ENCODE measurements around the gene DAPP1.
"Not testable (repeated sequence)": the region's sequence is repeated elsewhere in the genome, so short reads cannot be mapped to it uniquely, and the experiment has no call there.

DAPP1 gene

DNA sequence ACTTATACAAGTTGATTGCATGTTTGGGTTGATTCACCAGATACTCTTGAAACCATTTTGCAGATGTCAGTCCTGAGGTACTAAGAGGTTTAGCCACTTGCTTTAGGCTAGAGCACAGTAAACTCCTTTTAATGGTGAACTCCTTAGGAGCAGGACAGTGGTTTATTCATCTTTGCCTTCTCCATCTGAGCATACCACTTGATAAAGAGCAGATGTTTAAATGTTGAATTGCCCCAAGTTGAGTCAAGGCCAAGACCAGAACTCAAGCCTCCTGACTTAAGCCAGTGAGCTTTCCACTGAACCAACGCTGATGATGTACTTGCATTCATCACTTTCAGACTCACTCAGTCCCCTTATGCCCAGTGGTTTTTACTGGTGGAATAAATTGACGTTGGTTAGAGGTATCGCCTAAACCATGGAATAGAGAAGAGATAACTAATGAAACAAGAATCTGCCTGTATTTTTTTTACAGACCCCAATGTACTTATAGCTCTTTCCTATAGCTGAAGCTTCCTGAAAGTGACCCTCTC, 7.5 kb downstream of the DAPP1 start:
- no peak for DNase-seq (ENCODE audit: low spot score)

DNA sequence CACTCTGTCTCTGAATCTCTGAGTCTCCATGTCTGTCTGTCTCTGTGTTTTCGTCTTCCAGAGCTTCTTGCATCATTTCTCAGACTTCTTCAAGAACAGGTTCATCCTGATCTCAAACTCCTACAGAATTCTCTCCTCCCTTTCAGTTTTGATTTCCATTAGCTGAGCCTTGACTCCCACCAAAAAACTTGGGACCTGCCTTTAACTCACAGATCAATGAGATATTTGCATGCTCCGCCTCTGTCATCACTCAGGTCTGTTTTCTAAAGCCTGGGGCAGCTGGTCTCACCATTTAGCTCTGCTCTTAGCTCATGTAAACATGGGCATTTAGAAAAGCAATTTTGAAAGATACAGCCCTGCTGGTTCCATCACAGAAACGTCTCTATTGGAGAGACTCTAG, 8.6 kb downstream of the DAPP1 start:
- DNase-seq (ENCODE audit: low spot score) = no peak

DNA sequence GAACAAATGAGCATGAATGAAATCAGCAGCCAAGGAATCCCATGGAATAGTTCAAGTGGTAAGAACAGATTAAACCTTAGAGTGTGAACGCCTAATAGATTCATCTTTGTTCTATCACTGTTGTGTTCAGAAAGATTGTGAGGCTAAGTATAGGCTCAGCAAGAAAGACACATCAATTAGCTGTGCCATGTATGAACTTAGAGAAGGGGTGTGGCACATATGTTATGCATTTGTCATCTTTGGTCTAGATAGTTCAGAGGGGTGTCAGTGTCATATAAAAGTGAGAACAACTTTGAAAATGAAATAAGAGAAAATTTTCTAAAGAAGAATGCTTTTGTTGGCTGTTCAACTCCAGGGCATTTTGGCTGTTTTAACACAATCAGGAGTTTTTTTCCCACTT, 9.4 kb downstream of the DAPP1 start:
- no peak for DNase-seq (ENCODE audit: low spot score)

GRCh38 chr4:99827454-99827853, 10.8 kb downstream of the DAPP1 start:
- no peak for DNase-seq (ENCODE audit: low spot score)

DNA sequence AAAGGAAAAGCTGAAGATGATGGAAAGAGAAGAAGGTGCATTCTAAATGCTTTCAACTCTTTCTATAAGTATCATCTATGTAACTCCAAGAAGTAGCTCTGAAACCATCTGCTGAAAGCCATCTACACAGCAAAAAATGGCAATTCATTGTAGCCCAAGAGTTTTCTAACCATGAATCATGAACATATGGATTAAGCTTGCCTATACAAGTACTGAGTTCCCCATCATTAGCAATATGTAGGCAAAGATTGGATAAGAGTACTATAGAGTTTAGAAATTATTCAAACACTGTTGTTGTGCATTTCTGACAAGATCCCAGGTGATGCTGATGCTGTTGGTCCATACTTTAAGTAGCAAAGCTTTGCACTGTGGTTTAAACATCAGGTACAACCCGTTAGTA, 11.2 kb downstream of the DAPP1 start:
- DNase-seq (ENCODE audit: low spot score) = no peak

- no peak for DNase-seq (ENCODE audit: low spot score)
Observed at GRCh38 chr4:99828477-99828876, 11.8 kb downstream of the DAPP1 start.

- DNase-seq (ENCODE audit: low spot score) = not testable (repeated sequence)
Observed at GRCh38 chr4:99830051-99830450, 13.4 kb downstream of the DAPP1 start.

- DNase-seq (ENCODE audit: low spot score) = no peak
Observed at GRCh38 chr4:99832321-99832720, 15.7 kb downstream of the DAPP1 start.

GRCh38 chr4:99832758-99833157, 16.1 kb downstream of the DAPP1 start:
- no peak for DNase-seq (ENCODE audit: low spot score)

- no peak for DNase-seq (ENCODE audit: low spot score)
Observed at GRCh38 chr4:99833756-99834155, 17.1 kb downstream of the DAPP1 start.

- DNase-seq (ENCODE audit: low spot score) = no peak
Observed at GRCh38 chr4:99834569-99834968, 17.9 kb downstream of the DAPP1 start.

DNA sequence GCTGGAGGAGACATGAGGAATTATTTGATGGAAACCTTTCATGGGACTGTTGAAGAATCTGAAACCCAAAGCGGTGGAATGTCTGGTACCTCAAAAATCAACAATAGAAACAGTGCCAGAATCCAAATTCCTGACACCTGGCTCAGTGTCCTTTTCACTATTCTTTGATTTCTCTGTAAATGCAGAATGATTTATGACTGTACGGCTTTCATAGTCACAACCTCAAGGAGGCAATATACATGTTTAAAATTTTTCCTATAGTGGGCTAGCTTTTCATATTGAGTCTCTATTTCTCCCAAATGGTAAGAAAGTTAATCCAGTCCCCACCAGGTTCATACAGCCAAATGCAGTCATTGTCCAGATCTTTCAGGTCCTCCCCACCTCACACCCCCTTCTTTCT, 19.3 kb downstream of the DAPP1 start:
- DNase-seq (ENCODE audit: low spot score) = no peak

DNA sequence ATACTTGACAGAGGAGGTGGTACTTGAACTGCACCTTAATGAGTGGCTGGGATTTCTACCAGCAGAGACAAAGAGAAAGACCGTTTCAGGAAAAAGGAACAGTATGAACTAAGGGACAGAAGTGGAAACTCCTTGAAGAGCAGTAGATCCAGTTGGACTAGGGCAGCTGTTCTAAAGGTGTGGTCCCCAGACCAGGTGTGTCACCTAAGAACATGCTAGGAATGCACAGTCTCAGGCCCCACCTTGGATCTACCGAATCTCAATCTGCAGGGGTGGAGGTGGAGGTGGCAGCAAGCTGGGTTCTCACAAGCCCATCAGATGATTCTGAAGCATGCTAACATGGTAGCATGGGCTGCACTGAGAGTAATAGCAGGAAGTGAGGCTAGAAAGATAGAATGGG, 22.3 kb downstream of the DAPP1 start:
- no peak for DNase-seq (ENCODE audit: low spot score)

DNA sequence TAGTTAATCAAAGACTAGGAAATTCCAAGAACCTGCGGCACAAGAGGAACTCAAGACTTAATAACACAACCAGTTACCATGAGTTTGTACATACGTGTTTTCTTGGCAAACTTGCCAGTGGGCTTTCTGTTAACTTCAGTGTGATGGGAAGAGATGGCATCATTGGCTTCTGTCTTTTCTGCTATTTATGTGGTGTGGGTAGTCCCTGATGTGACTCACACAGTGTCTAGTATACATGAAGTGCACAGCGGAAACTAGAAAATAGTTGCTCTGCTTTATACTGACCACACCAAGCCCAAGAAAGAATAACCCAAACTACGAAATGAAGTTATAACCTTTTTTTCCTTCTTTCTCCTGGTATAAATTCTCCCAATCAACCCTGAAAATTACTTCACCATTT, 24.5 kb downstream of the DAPP1 start:
- DNase-seq (ENCODE audit: low spot score) = no peak

DNA sequence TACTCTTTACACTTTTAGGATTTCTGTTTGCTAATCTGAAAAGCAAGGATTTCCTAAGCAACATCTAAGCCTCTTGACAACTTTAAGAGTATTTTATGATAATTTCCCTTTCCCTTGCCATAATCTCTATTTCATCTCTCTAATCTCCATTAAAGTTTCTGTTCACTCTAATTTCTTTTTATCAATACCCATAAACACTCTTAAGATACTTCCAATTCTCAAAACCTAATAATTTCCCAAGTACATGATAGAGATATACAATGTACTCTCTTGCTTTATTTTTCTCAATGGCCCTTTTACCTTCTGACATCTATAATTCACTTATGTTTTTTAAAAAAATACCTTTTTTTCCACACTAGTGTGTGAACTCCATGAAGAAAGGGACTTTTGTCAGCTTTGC, 26.8 kb downstream of the DAPP1 start:
- no peak for DNase-seq (ENCODE audit: low spot score)

- no peak for DNase-seq (ENCODE audit: low spot score)
Observed at GRCh38 chr4:99844048-99844447, 27.4 kb downstream of the DAPP1 start.

- no peak for DNase-seq (ENCODE audit: low spot score)
Observed at GRCh38 chr4:99845179-99845578, 28.6 kb downstream of the DAPP1 start.

GRCh38 chr4:99845708-99846469, 29.3 kb downstream of the DAPP1 start:
- DNase-seq (ENCODE audit: low spot score) = no peak

DNA sequence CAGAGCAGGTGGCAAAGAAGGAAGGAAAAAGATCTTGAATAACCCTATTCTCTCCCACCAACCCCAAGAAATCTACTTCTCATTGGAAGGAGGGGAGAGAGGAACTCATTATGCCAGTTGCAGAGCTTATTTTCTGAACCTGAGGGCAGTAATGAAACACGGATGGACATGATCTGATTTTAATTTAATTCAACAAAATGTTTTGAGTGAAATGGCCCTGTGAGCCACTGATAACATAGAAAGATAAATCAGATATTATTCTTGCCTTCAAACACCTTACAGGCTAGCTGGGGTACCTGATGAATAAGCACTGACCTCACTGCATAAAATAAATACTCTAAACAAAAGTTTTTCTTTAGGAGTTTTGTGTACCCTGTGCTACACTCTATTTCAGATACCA, 30.3 kb downstream of the DAPP1 start:
- no peak for DNase-seq (ENCODE audit: low spot score)

DNA sequence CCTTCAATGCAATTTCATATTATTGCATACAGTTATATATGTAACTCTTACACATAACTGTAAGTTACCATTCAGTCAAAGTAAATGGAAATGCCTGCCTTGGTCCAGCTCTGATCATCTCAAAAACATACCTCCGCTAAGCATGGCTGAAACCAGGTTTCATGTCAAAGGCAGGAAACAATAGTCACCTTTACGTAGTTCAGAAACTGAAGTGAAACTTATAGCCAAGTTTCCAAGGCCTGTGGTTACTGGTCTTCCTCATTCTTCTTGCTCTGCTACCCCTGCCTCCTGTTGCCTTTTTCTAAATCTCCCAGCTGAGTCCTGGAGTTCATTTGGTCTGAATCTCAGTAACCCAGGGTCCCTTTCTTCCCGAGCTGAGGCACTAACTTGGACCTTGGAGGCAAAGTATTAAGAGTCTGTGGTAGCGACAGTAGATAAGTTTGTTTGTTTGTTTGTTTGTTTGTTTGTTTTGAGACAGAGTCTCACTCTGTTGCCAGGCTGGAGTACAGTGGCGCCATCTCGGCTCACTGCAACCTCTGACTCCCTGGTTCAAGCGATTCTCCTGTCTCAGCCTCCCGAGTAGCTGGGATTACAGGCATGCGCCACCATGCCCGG, 30.8 kb downstream of the DAPP1 start:
- no peak for DNase-seq (ENCODE audit: low spot score)

- no peak for DNase-seq (ENCODE audit: low spot score)
Observed at GRCh38 chr4:99848591-99849001, 32.0 kb downstream of the DAPP1 start.

DNA sequence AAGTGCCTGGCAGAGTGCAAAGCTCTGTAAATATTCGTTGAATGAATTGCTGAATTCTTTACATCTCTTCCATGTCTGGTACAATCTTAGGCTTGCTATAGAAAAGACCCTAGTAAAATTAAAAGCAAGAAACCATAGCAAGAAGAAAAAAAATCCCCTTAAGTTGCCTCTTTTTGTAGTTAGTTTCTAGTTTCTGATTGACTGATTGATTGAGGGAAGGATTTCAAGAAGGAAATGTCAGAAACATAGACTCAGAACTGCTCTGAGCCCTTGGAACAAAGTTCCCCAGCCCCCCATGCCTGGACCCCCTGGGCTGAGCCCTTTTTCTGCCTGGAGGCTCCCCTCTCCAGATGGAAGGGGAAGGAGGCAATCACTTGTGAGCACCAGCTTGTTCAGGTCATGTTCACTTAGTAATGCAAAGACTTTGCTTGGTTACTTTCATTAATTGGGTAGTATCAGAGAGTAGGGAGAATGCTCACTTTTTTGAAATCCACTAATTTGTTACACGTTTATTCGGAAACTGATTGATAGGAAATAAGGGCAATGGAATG, 35.6 kb downstream of the DAPP1 start:
- DNase-seq (ENCODE audit: low spot score) = no peak

GRCh38 chr4:99853190-99853589, 36.6 kb downstream of the DAPP1 start:
- no peak for DNase-seq (ENCODE audit: low spot score)

Measured in AG08396 (cell line).